Omental fat pad (tissue), 4 donors: ENCODE results near the gene ABR. TPM values are rescaled to one million over a fixed set of nuclear protein-coding genes. Genes with fewer than 3 reads are reported as not detected.
A peak's percentile ranks its signal among the peaks of the same experiment; 100 is the strongest.

Experiments used
- ATAC-seq: fragments of 150-250 bp; one replicate; pipeline ENCODE4 v1.9.1; 2016; ENCODE audit warnings: mild to moderate bottlenecking, moderate library complexity; ENCODE audit not compliant: low FRiP score
- DNase-seq: peaks from one replicate; pipeline ENCODE4 v3.0.0-alpha.2; 2019; ENCODE audit warnings: low spot score
- CTCF ChIP-seq, 3 donors: fragments of 450-650 bp; IDR thresholded peaks; one replicate each; pipeline ENCODE4 v1.5.1; 2016 to 2017; ENCODE audit warnings: antibody characterized with exemption in 3 of 3, mild to moderate bottlenecking in 3 of 3, moderate library complexity in 2 of 3
- total RNA-seq, 4 donors: library from RNA; depleted of rRNA; stranded (reverse); fragments of >200 nt; gene quantifications; one replicate each; pipeline ENCODE4 v1.1.0, GENCODE V29; 2016

The ABR gene
- 10 to 100 TPM; 51.1 to 92.1 (median 75.8) TPM for total RNA-seq

- ATAC-seq (peak; percentile 42), DNase-seq (no peak)
Observed at GRCh38 chr17:1179818-1180742, at the start of gene ABR. Gene ABR (minus strand): TSS chr17:1179981. CDS start chr17:1179727, 254 bp downstream.

GRCh38 chr17:1229349-1229899 is 49.6 kb upstream of the ABR start:
- no peak for DNase-seq
- no peak for TF ChIP-seq CTCF (IDR thresholded peaks at IDR 0.05)
- ATAC-seq: peak; percentile 72

More at GRCh38 chr17:1179818-1180742, at the start of gene ABR:
- no peak for TF ChIP-seq CTCF (IDR thresholded peaks at IDR 0.05)

GRCh38 chr17:1228781-1229348 is 49.1 kb upstream of the ABR start:
- no peak for TF ChIP-seq CTCF (IDR thresholded peaks at IDR 0.05)
- DNase-seq (no peak), ATAC-seq (no peak)

- TF ChIP-seq CTCF (IDR thresholded peaks at IDR 0.05): no peak
- ATAC-seq (peak; percentile 18), DNase-seq (no peak)
Observed at GRCh38 chr17:1227917-1228780, 48.4 kb upstream of the ABR start.

- DNase-seq (no peak), ATAC-seq (no peak)
- TF ChIP-seq CTCF (IDR thresholded peaks at IDR 0.05): no peak
Observed at GRCh38 chr17:1227365-1227764, 47.6 kb upstream of the ABR start.

- DNase-seq: no peak
- ATAC-seq: no peak
- no peak for TF ChIP-seq CTCF (IDR thresholded peaks at IDR 0.05)
Observed at GRCh38 chr17:1226308-1226707, 46.5 kb upstream of the ABR start.
